Sigmoid colon (tissue), 4 donors: ENCODE results near the gene DCAF11.

Source experiments
- CTCF ChIP-seq, 4 experiments: fragments of 450-650 bp in 3 of 4; fragments of 200-600 bp in 1 of 4; IDR thresholded peaks; one replicate each; pipeline ENCODE4 v1.5.1; 2016 to 2019; ENCODE audit warnings: antibody characterized with exemption in 4 of 4, mild to moderate bottlenecking in 3 of 4, moderate library complexity in 2 of 4
- POLR2AphosphoS5 ChIP-seq, 4 donors: sonication (generic); formaldehyde crosslinking; IDR thresholded peaks; one replicate each; pipeline ENCODE4 v1.6.1; 2017; ENCODE audit warnings: antibody characterized with exemption in 4 of 4

DNA sequence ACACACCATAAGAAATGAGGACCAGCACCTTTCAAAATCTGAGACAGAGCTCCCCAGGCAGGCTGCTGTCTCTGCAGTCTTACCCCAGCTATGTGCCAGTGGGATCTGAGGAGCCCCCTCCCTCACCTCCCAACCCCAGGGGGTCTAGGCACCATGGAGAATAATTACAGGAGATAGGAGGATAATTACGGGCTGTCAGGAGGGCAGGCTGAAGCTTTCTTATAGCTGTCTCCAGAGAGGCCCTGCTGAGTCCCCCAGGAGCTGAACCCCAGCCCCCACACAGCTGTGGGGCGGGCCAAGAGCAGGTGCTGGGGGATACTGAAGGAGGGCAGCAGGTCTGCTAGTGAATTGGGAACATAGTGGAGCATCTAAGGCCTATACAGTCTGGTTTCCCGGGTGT is 36.4 kb upstream of the DCAF11 start:
- TF ChIP-seq POLR2AphosphoS5 (IDR thresholded peaks at IDR 0.05) = no peak
- TF ChIP-seq CTCF (IDR thresholded peaks at IDR 0.05) = no peak
